H1 (cell line): ENCODE measurements around the gene TGM6. TPM values are rescaled to one million over a fixed set of nuclear protein-coding genes. Genes with fewer than 3 reads are reported as not detected.

ENCODE experiments used
- BCL11A ChIP-seq, 2 experiments: IDR thresholded peaks; one replicate each; pipeline ENCODE4 v1.6.1; 2011; ENCODE audit warnings: low read depth in 2 of 2, low read length in 2 of 2, mild to moderate bottlenecking in 2 of 2
- HDAC6 ChIP-seq: IDR thresholded peaks from one replicate; pipeline ENCODE4 v1.7.1; 2012; ENCODE audit warnings: low read depth, mild to moderate bottlenecking, inconsistent platforms, low read length, moderate library complexity
- MAFK ChIP-seq: IDR thresholded peaks from 2 replicates; pipeline ENCODE4 v1.6.1; 2012; ENCODE audit warnings: low read depth, mild to moderate bottlenecking, improper control_type of control experiment, low read length
- NRF1 ChIP-seq: IDR thresholded peaks from 2 replicates; pipeline ENCODE4 v1.6.1; 2011; ENCODE audit warnings: mild to moderate bottlenecking, low read depth, low read length, improper control_type of control experiment
- RAD21 ChIP-seq, 2 experiments: IDR thresholded peaks in 1 of 2; conservative IDR thresholded peaks in 1 of 2; 2 replicates each; pipeline ENCODE4 v1.6.1; 2011; ENCODE audit warnings: low read depth in 2 of 2, low read length in 2 of 2, improper control_type of control experiment in 1 of 2, inconsistent platforms in 1 of 2, mild to moderate bottlenecking in 1 of 2, moderate library complexity in 1 of 2
- RFX5 ChIP-seq: IDR thresholded peaks from 2 replicates; pipeline ENCODE4 v1.6.1; 2011; ENCODE audit warnings: low read depth, low read length, improper control_type of control experiment, borderline replicate concordance
- SRF ChIP-seq: IDR thresholded peaks from 2 replicates; pipeline ENCODE4 v1.6.1; 2011; ENCODE audit warnings: mild to moderate bottlenecking, low read depth, low read length, moderate library complexity
- polyA plus RNA-seq, 7 experiments: library from polyadenylated mRNA; depleted of rRNA in 3 of 7; stranded (reverse) in 5 of 7; unstranded in 2 of 7; fragments of >200 nt in 5 of 7; fragments of 200-250 nt in 2 of 7; gene quantifications; 1 replicate in 5 of 7; 2 replicates in 1 of 7; 4 replicates in 1 of 7; pipeline versions ENCODE4 v1.2.1 to v1.2.3, GENCODE V29; 2011 to 2013; ENCODE audit warnings: missing spikeins in 2 of 7, mixed read lengths in 2 of 7
- total RNA-seq: library from RNA; stranded (reverse); fragmentation: NEBNext Ultra II Directional; extraction: Animal tissue kit (Norgen Biotek cat#: 25700); gene quantifications from 2 replicates; pipeline ENCODE4 v1.2.1, GENCODE V29; 2021

Gene TGM6
- total and polyA plus RNA-seq, 2 of the 8 experiments (the other 6 are each of a cell fraction or from before 2014, with no cell fraction given): 0.03 TPM; not detected in 1

- TF ChIP-seq HDAC6 (no peak), MAFK (no peak), RFX5 (no peak), NRF1 (no peak), RAD21 (IDR thresholded peaks at IDR 0.05 in 1 of 2, conservative IDR thresholded peaks at IDR 0.05 in 1 of 2; ENCODE audit: low read depth in 2 of 2, low read length in 2 of 2) (no peak), SRF (no peak), BCL11A (IDR thresholded peaks at IDR 0.05; ENCODE audit: low read depth in 2 of 2, low read length in 2 of 2) (no peak)
Observed at GRCh38 chr20:2429051-2429450, 48.4 kb downstream of the TGM6 start (continued).
